Glutamatergic neuron (in vitro differentiated cells): ENCODE results near the gene BECN2. TPM values are rescaled to one million over a fixed set of nuclear protein-coding genes. Genes with fewer than 3 reads are reported as not detected.

ENCODE experiments used
- DNase-seq: peaks from one replicate; pipeline ENCODE4 v3.0.0; 2022
- H3K27ac Mint-ChIP-seq: one replicate; pipeline ENCODE4 v1.8.0; 2020; ENCODE audit warnings: mild to moderate bottlenecking, mixed read lengths, inconsistent platforms; ENCODE audit not compliant: unreplicated experiment
- H3K27me3 Mint-ChIP-seq: one replicate; pipeline ENCODE4 v1.8.0; 2020; ENCODE audit warnings: mild to moderate bottlenecking, moderate library complexity, mixed read lengths, inconsistent platforms; ENCODE audit not compliant: unreplicated experiment
- H3K36me3 Mint-ChIP-seq: one replicate; pipeline ENCODE4 v1.8.0; 2020; ENCODE audit warnings: mild to moderate bottlenecking, mixed read lengths, inconsistent platforms; ENCODE audit not compliant: unreplicated experiment
- H3K4me1 Mint-ChIP-seq: one replicate; pipeline ENCODE4 v1.8.0; 2020; ENCODE audit warnings: mild to moderate bottlenecking, low read depth, mixed read lengths, inconsistent platforms; ENCODE audit not compliant: unreplicated experiment
- H3K4me3 Mint-ChIP-seq: one replicate; pipeline ENCODE4 v1.8.0; 2020; ENCODE audit warnings: mild to moderate bottlenecking, mixed read lengths, inconsistent platforms; ENCODE audit not compliant: unreplicated experiment
- H3K9me3 Mint-ChIP-seq: one replicate; pipeline ENCODE4 v1.8.0; 2020; ENCODE audit warnings: mild to moderate bottlenecking, moderate library complexity, mixed read lengths, inconsistent platforms; ENCODE audit not compliant: unreplicated experiment
- CTCF ChIP-seq: fragments of 200-600 bp; sonication (generic); IDR thresholded peaks from one replicate; pipeline ENCODE4 v1.5.0; 2021; ENCODE audit not compliant: partially characterized antibody, unreplicated experiment
- total RNA-seq: library from RNA; stranded (reverse); fragmentation: NEBNext Ultra II Directional; extraction: Animal tissue kit (Norgen Biotek cat#: 25700); gene quantifications from one replicate; pipeline ENCODE4 v1.2.1, GENCODE V29; 2021; ENCODE audit not compliant: unreplicated experiment

BECN2 gene
- total RNA-seq, 1 donor from 2014 or later: not detected

- TF ChIP-seq CTCF: no peak
- Mint-ChIP-seq H3K27me3 (no peaks in the 10 kb centered on the region), H3K27ac (no peak overlapping the region), H3K4me1 (peaks cover 9% of the 10 kb centered on the region), H3K4me3 (no peak overlapping the region), H3K36me3 (no peaks in the 10 kb centered on the region), H3K9me3 (peaks cover 2% of the 10 kb centered on the region)
- no peak for DNase-seq
Measured at GRCh38 chr1:241968611-241969010, 11.0 kb downstream of the BECN2 start.

- TF ChIP-seq CTCF: no peak
- Mint-ChIP-seq H3K27me3 (no peaks in the 10 kb centered on the region), H3K4me1 (peaks cover 9% of the 10 kb centered on the region), H3K27ac (peak overlapping the region; percentile 91), H3K9me3 (peaks cover 2% of the 10 kb centered on the region), H3K4me3 (no peak overlapping the region), H3K36me3 (no peaks in the 10 kb centered on the region)
- peak; percentile 74 for DNase-seq
Measured at GRCh38 chr1:241972703-241973369, 15.3 kb downstream of the BECN2 start.

DNA sequence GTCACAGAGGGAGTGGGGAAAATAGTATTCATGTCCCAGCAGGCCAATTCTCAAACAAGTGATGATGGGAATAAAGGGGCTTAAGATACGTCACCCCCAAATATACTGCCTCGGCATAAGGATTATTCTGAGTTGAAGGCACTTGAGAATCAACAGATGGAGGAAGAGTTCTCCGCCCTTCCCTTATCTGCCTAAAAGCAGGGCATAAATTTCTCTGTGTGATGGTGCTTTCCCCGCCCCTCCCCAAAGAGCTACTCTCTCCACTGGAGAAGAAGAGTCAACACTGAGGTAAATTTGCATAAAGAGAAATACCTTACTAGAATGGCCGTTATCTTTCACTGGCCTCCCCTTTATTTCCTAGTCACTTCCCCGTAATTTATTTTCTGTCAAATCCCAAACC, 18.7 kb downstream of the BECN2 start:
- H3K4me1 Mint-ChIP-seq: peaks cover 9% of the 10 kb centered on the region
- no peak overlapping the region for H3K4me3 Mint-ChIP-seq
- H3K36me3 Mint-ChIP-seq: no peaks in the 10 kb centered on the region
- H3K27me3 Mint-ChIP-seq: peaks cover 1% of the 10 kb centered on the region
- TF ChIP-seq CTCF: no peak
- no peak overlapping the region for H3K27ac Mint-ChIP-seq
- no peak for DNase-seq
- peaks cover 2% of the 10 kb centered on the region for H3K9me3 Mint-ChIP-seq

- TF ChIP-seq CTCF: no peak
- H3K4me3 Mint-ChIP-seq: no peak overlapping the region
- H3K36me3 Mint-ChIP-seq: no peaks in the 10 kb centered on the region
- no peak for DNase-seq
- peaks cover 1% of the 10 kb centered on the region for H3K27me3 Mint-ChIP-seq
- H3K9me3 Mint-ChIP-seq: no peaks in the 10 kb centered on the region
- H3K27ac Mint-ChIP-seq: no peak overlapping the region
- no peaks in the 10 kb centered on the region for H3K4me1 Mint-ChIP-seq
Measured at GRCh38 chr1:241979071-241979470, 21.5 kb downstream of the BECN2 start.

GRCh38 chr1:241979926-241980325, 22.4 kb downstream of the BECN2 start:
- H3K9me3 Mint-ChIP-seq: no peaks in the 10 kb centered on the region
- H3K4me3 Mint-ChIP-seq: no peak overlapping the region
- no peak overlapping the region for H3K27ac Mint-ChIP-seq
- H3K27me3 Mint-ChIP-seq: peaks cover 1% of the 10 kb centered on the region
- no peak for TF ChIP-seq CTCF
- H3K36me3 Mint-ChIP-seq: no peaks in the 10 kb centered on the region
- no peaks in the 10 kb centered on the region for H3K4me1 Mint-ChIP-seq
- no peak for DNase-seq
